Neural crest cell (in vitro differentiated cells): ENCODE measurements around the gene DDA1. TPM values are rescaled to one million over a fixed set of nuclear protein-coding genes. Genes with fewer than 3 reads are reported as not detected.
"Not testable (repeated sequence)": the region's sequence is repeated elsewhere in the genome, so short reads cannot be mapped to it uniquely, and the experiment has no call there.

Experiments
- DNase-seq: peaks from one replicate; pipeline ENCODE4 v3.0.0; 2021; ENCODE audit warnings: low read depth, mixed read lengths, low spot score
- H3K27ac Mint-ChIP-seq: one replicate; pipeline ENCODE4 v1.8.0; 2021; ENCODE audit warnings: mild to moderate bottlenecking, mixed read lengths; ENCODE audit not compliant: unreplicated experiment
- H3K27me3 Mint-ChIP-seq: 2 replicates; pipeline ENCODE4 v1.8.0; 2021; ENCODE audit warnings: low read depth, mild to moderate bottlenecking, mixed read lengths
- H3K36me3 Mint-ChIP-seq: 2 replicates; pipeline ENCODE4 v1.8.0; 2021; ENCODE audit warnings: low read depth, mild to moderate bottlenecking, mixed read lengths
- H3K4me1 Mint-ChIP-seq: 2 replicates; pipeline ENCODE4 v1.8.0; 2021; ENCODE audit warnings: mixed read lengths
- H3K4me3 Mint-ChIP-seq: one replicate; pipeline ENCODE4 v1.8.0; 2021; ENCODE audit warnings: mild to moderate bottlenecking, mixed read lengths
- H3K9me3 Mint-ChIP-seq: 2 replicates; pipeline ENCODE4 v1.8.0; 2021; ENCODE audit warnings: mixed read lengths
- CTCF ChIP-seq: fragments of 200-600 bp; sonication (generic); conservative IDR thresholded peaks from 2 replicates; pipeline ENCODE4 v1.5.0; 2021; ENCODE audit warnings: antibody characterized with exemption, mild to moderate bottlenecking
- total RNA-seq: library from RNA; stranded (reverse); gene quantifications from 2 replicates; pipeline ENCODE4 v1.2.1, GENCODE V29; 2021

The DDA1 gene
- total RNA-seq, 1 donor from 2014 or later: 44.9 TPM

- peaks cover 12% of the 10 kb centered on the region for H3K4me1 Mint-ChIP-seq
- no peaks in the 10 kb centered on the region for H3K9me3 Mint-ChIP-seq
- no peak for DNase-seq
- H3K27ac Mint-ChIP-seq: no peak overlapping the region
- no peak for TF ChIP-seq CTCF
- H3K27me3 Mint-ChIP-seq: peaks cover 6% of the 10 kb centered on the region
- H3K4me3 Mint-ChIP-seq: peak overlapping the region; percentile 47
- peaks cover 8% of the 10 kb centered on the region for H3K36me3 Mint-ChIP-seq
These were observed 15.8 kb upstream of the DDA1 start for GRCh38 chr19:17293605-17294004.

- no peak for TF ChIP-seq CTCF
- H3K36me3 Mint-ChIP-seq: peaks cover 11% of the 10 kb centered on the region
- peak; percentile 37 for DNase-seq
- peaks cover 6% of the 10 kb centered on the region for H3K27me3 Mint-ChIP-seq
- peak overlapping the region; percentile 47 for H3K4me3 Mint-ChIP-seq
- H3K9me3 Mint-ChIP-seq: no peaks in the 10 kb centered on the region
- no peak overlapping the region for H3K27ac Mint-ChIP-seq
- peaks cover 12% of the 10 kb centered on the region for H3K4me1 Mint-ChIP-seq
These were observed 15.1 kb upstream of the DDA1 start for GRCh38 chr19:17294051-17294891.

- H3K9me3 Mint-ChIP-seq, H3K27me3 Mint-ChIP-seq, H3K27ac Mint-ChIP-seq, H3K4me3 Mint-ChIP-seq, H3K4me1 Mint-ChIP-seq, DNase-seq: not testable (repeated sequence)
- peaks cover 11% of the 10 kb centered on the region for H3K36me3 Mint-ChIP-seq
These were observed 13.8 kb upstream of the DDA1 start for GRCh38 chr19:17295551-17295950.

- H3K4me3 Mint-ChIP-seq: no peak overlapping the region
- H3K27ac Mint-ChIP-seq: no peak overlapping the region
These were observed 13.1 kb upstream of the DDA1 start for GRCh38 chr19:17296273-17296672.

GRCh38 chr19:17296976-17297375 lies 12.4 kb upstream of the DDA1 start:
- Mint-ChIP-seq H3K27me3 (no peaks in the 10 kb centered on the region), H3K4me1 (peaks cover 6% of the 10 kb centered on the region), H3K4me3 (no peak overlapping the region), H3K9me3 (no peaks in the 10 kb centered on the region), H3K27ac (no peak overlapping the region), H3K36me3 (peaks cover 11% of the 10 kb centered on the region)
- no peak for DNase-seq
- TF ChIP-seq CTCF: no peak

More at GRCh38 chr19:17296273-17296672, 13.1 kb upstream of the DDA1 start:
- no peaks in the 10 kb centered on the region for H3K9me3 Mint-ChIP-seq
- no peak for DNase-seq
- H3K27me3 Mint-ChIP-seq: no peaks in the 10 kb centered on the region
- TF ChIP-seq CTCF: no peak
- H3K36me3 Mint-ChIP-seq: peaks cover 11% of the 10 kb centered on the region
- peaks cover 9% of the 10 kb centered on the region for H3K4me1 Mint-ChIP-seq

GRCh38 chr19:17300992-17301619 lies 8.3 kb upstream of the DDA1 start:
- peaks cover 3% of the 10 kb centered on the region for H3K27me3 Mint-ChIP-seq
- no peak for DNase-seq

More at GRCh38 chr19:17300992-17301619, 8.3 kb upstream of the DDA1 start:
- Mint-ChIP-seq H3K36me3 (peaks cover 11% of the 10 kb centered on the region), H3K4me1 (peaks cover 19% of the 10 kb centered on the region), H3K4me3 (peak overlapping the region; percentile 57), H3K27ac (peak overlapping the region; percentile 83), H3K9me3 (no peaks in the 10 kb centered on the region)
- no peak for TF ChIP-seq CTCF
